HG02642 (cell line): Measurements from ENCODE around the gene SP3.

Experiments used
- ATAC-seq: cut with Tn5 transposase; IDR thresholded peaks from one replicate; pipeline ENCODE4 v1.9.1; 2021; ENCODE audit warnings: mild to moderate bottlenecking; ENCODE audit not compliant: unreplicated experiment, poor library complexity

Gene SP3

DNA sequence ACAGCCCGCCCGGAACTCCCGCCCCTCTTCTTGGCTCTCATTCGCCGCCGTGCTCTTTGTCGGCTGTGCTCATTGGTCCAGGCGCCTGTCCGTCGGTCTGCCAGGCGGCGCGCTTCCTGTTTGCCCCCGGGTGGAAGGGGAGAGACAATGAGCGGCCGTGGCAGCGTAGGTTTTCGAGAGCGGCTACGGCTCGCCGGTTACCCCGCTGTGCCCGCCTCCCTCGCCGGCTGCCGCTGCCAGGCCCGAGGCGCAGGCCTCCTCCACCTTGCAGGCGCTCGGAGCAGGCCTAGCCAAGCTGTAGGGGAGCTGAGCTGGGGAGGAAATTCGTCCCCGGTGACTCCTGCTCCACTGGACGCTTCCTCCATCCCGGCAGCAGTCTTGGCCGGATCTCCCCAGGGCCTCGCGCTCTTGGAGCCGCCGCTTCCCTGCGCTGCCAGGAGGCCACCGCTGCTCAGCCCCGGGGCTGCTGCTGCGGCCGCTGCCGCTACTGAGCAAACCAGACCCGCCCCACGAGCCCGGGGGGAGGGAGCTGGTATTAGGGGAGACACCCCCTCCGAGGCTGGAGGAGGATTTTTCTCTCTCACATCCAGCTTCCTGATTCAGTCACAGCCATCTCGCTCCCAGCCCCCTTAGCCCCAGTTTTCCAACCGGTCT is at the start of gene SP3:
TSS of gene SP3 (minus strand) at position 2 of the 654 bp plus-strand sequence. CDS start 202 bp downstream, outside the sequence.
- ATAC-seq = peak; percentile 70

DNA sequence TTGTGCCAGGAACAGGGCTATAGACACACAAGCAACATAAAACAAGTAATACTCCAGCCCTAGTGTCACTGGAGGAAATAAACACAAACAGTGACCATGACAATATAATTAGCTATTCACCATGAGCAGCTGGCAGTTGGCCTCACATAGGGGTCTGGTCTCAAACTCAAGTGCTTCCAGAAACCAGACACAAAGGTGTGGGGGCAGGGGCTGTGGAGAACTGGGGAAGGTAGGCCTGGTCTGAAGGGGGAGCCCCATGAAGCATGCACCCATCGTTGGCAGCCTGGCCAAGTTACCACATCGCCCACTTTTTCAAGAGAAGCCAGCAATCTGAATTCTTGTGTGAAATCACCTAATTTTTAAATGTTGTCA is 49.5 kb upstream of the SP3 start:
- no peak for ATAC-seq

DNA sequence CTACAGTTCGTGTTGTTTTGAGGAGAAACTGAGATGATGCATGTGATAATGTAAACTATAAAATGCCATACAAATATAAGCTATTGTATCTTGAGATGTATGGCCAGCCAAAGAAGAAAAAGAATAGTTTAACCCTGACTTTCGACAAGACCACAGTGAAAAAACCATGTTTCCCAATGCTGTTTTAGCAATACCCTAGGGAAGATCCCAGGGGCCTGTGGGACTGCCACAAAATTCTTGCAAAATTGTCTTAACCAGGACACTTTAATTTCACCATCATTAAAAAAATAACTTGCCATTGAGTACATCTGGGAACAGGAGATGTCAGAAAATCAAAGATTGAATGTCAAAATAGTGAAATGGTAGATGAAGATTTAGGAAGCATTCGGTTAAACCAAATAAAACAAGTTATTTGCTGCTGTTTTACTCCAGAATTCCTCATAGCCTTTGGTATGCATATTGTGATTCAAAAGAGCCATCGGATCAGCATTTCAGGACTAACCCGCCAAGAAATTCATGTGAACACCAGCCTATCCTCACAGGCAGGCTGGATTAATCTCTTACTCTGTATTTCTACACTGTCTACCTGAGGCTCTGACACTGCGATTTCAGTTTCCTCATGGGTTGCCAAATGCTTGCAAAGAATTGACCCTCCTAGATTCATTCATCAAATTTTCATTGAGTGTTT is 49.0 kb upstream of the SP3 start:
- no peak for ATAC-seq

DNA sequence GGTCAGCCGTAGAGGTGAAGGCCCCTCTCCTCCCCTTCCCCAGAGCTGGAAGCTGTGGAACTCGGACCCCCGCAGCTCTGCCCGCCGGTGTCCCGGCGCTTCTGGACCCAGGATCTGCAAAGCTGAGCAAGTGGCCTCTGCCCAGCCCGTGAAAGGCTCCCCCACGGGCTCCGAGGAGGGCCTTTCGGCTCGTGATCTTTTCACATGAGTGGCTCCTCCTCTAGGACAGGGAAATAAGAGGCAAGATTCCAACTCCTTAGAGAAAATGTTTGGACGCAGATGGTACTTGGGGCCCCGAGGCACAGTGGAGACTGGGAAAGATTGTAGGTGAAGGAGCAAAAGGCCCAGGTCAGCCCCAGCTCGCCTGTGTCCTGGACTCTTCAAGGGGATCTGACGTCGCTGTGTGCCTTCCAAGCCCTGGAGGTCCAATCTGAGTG is 48.2 kb upstream of the SP3 start:
- ATAC-seq = no peak

DNA sequence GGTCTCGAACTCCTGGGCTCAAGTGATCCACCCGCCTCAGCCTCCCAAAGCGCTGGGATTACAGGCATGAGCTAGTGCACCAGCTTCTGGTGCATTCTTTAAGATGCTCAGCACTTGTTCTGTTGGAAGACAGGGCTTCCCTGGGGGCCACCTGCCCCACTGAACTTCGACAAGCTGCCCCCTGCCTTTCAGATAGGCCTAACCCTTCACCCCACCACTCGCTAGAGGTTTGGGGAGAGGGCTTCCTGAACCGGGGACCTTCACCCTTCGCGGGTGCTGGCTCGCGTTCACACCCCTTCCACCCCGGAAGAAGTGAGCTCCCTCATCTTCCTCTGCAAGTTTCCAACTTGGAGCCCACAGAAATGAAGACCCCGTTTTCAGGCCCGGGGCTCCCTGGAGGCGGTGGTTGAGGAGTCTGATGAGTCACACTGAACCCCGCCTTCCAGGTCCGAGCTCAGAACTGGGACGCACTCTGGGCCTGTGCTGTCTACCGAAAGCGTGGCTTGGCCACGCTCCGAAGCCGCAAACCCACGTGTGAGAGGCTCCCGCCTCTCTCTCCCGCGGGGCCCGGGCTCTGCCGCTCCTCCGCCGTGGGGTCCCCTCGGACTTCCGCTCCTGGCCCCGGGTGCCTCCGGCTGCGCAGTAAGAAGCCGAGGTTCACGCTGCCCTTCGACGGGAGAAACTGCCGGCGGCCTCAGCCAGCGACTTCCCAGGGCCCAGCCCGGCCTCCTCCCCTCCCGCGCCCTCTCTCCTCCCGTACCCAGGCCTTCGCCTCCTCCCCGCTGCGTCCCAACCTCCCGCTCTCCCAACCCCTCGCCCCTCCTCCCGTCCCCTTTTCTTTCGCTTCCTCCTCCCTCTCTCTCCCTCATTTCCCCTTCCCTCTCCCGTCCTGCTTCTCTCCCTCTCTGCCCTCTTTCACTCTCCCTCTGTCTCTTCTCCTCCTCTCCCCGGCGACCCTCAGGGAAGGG is 47.5 kb upstream of the SP3 start:
- ATAC-seq = peak; percentile 60

DNA sequence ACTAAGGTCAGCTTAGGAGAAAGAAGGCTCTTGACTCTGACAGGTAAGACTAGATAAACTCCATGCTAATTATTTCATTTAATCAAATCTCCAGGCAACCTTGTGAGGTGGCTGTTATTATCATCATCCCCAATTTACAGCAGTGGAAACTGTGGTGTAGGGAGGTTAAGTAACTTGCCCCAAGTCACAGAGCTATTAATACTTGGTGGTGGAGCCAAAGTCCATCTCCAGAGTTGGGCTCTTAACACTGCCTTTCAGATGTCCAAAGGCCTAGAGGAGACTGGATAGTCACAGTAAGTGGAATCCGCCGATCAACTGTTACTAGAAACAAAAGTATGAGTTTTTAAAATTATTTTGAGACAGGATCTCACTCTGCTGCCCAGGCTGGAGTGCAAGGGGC is 46.6 kb upstream of the SP3 start:
- no peak for ATAC-seq

DNA sequence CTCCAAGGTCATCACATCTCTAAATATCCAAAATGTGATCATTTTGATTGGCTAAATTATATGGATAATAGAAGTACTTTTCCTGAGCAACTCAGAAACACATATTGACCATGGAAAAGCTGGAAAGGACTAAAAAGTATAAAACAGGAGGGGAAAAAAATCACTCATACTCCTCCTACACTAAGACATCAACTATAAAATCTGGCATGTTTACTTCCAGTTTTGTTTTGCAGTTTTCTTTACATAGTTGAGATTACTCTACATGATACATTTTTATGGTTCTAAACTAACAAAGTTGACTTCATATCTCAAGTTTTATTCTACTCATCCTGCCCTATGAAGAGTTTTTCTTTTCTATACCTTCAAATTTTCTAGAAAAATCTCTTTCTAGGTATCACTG is 46.0 kb upstream of the SP3 start:
- no peak for ATAC-seq

DNA sequence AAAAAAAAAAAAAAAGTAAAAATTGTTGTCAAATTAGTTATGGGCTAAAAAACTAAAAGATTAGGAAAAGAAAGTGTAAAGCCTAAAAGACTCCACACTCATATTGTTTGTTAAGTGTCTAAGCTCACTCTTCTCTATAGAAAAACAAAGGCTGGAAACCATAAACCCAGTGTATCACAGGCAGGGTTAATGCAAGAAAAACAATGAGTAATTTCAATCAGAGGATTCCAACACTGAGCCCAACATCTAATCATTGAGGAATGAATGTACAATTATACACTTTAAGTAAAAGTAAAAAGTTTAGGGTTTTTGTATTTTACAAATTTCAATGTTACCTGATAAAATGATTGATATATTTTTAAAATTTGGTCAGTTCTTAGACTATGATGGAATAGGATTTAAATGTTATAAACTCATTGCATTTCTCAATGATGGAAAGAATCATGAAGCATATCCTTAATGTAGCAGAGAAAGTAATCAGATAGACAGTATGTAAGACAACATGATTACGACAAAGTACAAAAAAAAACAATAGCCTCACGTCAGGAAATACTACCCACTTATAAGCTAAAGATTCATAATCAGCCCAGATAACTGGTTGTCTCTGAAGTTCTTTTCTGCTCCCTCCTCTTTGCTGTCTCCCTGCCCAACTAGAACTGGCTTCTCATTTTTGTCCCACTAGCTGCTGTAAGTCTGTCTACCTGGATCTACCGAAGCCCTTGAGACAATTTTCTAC is 44.5 kb upstream of the SP3 start:
- ATAC-seq = no peak

DNA sequence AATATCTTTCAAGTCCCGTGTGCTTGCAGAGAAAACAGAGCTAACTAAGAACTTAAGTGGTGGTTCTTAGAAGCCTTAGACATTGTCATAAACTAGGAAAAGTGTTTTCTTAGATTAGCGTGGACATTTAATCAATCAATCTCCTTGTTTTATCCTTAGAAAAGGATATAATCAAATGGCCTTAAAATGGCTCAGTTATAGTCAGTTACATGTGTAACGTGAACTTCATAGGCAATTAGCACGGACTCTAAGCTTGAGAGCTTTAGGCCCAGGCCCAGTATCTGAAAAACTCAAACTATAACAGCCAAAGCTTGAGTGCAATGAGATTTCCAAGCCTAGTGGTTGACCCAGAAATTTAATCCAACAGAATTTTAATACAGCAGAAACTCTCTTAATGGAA is 43.5 kb upstream of the SP3 start:
- ATAC-seq = no peak

DNA sequence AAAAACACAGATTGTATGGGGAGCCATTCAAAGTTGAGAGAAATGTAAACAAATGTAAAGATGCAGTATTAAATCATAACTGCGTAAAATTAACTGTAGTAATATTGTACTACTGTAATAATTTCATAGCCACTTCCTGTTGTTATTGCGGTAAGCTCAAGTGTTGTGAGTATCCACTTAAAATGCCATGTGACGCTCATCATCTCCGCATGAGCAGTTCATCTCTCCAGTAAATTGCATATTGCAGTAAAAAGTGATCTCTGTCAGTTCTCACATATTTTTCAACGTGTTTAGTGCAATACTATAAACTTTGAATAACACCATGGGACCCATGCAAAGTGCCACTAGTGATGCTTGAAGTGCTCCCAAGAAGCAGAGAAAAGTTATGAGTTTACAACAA is 41.8 kb upstream of the SP3 start:
- no peak for ATAC-seq

DNA sequence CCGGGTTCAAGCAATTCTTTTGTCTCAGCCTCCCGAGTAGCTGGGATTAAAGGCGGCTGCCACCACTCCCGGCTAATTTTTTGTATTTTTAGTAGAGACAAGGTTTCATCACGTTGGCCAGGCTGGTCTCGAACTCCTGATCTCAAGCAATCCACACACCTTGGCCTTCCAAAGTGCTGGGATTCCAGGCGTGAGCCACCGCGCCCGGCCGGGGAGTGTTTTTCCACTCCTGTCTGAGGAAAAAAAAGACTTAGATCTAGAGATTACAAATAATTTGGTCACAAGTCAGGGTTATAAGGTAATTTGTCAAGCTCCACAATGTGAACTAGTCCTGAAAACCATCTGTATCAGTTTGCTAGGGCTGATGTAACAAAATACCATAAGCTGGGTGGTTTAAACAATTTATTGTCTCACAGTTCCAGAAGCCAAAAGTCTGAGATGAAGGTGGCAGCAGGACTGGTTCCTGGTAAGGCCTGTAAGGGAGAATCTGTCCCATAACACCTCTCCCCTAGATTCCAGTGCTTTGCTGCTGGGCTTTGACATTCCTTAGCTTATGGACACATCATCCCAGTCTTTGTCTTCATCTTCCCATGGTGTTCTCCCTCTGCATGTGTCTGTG is 40.7 kb upstream of the SP3 start:
- ATAC-seq = no peak

DNA sequence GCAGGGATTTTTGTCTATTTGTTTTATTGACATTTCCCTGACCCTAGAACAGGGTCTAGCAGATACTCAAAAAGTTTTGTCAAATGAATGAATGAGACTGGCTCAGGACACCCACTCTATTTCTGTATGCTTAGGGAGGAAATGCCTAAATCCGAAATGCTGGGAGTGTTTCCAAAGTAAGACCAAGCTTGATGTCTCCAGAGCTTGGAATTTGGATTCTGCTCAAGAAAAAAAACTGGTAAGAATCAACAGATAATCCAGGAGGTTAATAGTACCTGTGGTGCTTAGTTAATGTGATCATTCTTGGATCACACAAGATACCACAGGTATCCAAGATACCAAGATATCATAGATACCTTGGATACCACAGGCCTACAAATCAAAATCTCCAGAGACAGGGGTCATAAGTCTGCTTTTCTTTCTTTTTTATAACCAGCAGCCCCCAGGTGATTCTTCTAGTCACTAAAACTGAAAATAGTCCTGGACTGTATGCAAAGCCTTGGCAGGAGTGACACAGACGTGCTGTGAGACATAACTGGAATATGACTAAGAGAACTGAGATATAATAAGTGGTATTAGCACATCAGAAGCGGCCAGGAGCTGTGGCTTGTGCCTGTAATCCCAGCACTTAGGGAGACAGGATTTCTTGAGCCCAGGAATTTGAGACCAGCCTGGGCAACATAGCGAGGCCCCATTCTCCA is 39.9 kb upstream of the SP3 start:
- ATAC-seq = peak; percentile 76

DNA sequence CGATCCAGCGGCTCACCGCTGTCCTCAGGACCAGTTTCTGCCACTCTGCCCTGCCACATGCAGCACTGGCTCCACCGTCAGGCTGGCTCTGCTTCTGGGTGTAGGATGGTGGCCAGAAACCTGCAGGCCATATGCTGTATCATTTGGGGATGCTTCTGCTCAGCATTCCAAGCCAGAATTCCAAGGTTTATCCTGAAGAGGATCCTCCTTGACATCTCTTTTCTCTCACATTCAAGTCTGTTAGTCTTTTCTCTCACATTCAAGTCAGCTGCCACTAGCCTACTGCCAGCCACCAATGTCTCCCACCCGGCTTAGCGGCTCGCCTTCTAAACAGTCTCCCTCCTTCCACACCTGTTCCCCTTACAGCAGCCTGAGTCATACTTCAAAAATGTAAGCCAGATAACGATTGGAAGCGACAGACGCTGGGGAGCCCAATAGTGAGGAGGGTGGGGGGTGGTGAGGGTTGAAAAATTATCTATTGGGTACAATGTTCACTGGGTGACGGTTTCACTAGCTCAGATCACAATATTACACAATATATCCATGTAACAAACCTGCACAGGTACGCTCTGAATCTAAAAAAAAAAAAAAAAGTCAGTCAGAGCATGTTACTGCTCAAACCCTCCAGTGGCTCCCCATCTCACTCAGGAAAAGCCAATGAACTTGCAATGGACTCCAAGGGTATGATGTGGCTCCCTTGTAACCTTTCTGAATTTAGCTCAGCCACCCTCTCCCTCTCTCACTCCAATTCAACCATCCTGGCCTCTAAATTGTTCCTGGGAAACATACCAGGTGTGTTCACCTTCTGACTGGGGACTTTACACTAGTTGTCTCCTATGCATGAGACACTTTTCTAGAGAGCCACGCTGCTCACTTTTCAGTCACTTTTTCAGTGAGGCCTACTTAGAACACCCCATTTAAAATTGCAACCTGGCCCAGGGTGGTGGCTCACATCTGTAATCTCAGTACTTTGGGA is 38.8 kb upstream of the SP3 start:
- ATAC-seq = no peak

DNA sequence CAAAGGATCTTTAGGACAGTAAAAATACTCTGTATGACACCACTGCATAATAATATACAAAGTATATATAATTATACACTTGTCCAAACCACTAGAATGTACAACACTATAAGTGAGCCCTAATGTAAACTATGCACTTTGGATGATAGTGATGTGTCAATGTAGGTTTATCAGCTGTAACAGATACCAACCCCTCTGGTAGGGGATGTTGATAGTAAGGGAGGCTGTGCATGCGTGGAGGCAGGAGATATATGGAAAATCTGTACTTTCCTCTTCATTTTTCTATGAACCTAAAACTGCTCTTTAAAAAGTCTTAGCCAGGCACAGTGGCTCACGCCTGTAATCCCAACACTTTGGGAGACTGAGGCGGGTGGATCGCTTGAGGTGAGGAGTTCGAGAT is 37.5 kb upstream of the SP3 start:
- ATAC-seq = no peak

DNA sequence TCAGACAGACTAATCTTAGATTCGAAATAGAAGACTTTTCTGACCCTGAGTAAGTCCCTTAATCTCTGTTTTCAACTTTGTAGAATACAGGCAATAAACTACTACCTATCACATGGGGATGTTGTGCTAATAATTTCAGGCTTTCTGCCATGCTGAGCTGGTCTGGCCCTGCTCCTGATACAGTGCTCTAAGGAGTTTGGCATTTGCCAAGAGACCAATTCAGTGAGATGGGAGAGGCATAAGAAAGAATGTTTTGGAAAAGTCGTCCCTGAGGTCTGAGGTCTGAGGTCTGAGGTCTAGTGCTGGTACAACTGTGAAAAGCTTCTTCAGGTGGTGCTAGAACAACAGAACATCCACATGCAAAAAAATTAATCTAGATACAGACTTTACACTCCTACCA is 35.9 kb upstream of the SP3 start:
- ATAC-seq = no peak

DNA sequence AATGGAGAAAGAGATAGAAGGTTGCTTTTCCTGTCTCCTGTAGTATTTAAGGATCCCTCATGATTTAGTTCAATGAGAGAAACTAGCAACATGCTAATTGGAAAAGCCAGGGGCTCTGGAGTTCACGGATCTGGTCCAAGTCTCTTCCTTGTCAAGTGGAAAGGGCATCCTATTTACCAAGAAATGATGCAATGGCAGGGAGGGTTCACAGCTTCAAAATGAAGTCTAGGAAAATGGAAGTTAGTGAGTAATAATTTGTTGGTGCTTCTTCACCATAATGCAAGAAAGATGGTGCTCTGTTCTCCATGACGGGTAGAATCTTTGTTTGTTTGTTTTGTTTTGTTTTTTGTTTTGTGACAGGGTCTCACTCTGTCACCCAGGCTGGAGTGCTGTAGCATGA is 34.6 kb upstream of the SP3 start:
- no peak for ATAC-seq

DNA sequence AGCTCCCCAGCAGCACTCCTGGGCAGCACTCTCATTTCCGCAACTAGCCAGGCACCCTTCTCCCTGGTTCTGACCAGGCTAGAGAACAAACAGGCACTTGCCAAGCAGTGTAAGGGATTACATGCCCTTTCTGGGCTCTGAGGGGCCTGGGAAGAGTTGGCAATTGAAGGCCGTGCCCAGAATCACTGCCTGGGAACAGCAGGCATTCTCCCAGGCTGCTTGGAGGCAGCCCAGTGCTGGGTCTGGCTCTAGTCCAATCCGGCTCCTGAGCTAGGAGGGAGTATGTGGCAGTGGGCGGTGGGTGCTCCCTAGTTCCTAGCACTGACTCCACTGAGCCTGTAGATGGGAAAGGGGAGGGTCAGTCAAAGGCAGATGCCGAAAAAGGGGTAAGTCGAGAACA is 34.1 kb upstream of the SP3 start:
- no peak for ATAC-seq

DNA sequence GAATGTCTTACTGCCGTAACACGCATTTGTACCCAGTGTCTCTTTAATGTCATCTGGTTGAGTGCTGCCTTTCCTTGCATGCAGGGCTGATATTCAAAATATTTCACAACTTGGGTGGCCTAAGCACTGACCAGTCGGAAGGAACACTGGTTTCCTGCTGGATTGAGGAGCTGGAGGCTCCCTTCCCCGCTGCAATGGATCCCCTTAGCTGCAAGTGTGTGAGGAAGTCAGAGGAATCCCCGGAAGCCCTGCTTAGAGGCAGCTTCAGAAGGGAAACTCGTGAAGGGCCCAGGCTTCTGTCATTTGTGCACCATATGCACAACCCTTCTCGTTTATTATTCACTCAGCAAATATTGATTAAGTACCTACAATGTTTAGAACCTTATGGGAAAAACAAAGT is 33.2 kb upstream of the SP3 start:
- ATAC-seq = no peak
